ENCODE measurements around the gene CPD. TPM values are rescaled to one million over a fixed set of nuclear protein-coding genes. Genes with fewer than 3 reads are reported as not detected.
"Not testable (repeated sequence)": the region's sequence is repeated elsewhere in the genome, so short reads cannot be mapped to it uniquely, and the experiment has no call there.

The CPD gene
- total RNA-seq, 1 experiment from 2014 or later: 47.9 TPM

- no TSS peak for BruUV-seq (replicated peaks)
- no peaks in the 10 kb centered on the region for H3K4me1 Mint-ChIP-seq (ENCODE audit: insufficient read depth, unreplicated experiment)
- no peak overlapping the region for H3K27ac Mint-ChIP-seq (ENCODE audit: low read depth, unreplicated experiment)
- TF ChIP-seq CTCF (IDR thresholded peaks at IDR 0.05; ENCODE audit: unreplicated experiment): no peak
- CTCF ChIA-PET: no interaction called here
- intact Hi-C loops (cut with micrococcal nuclease): no loop called here
- no peak for DNase-seq (ENCODE audit: unreplicated experiment)
- H3K27me3 Mint-ChIP-seq (ENCODE audit: insufficient read depth, unreplicated experiment): no peaks in the 10 kb centered on the region
- POLR2A ChIA-PET: no interaction called here
- H3K4me3 Mint-ChIP-seq (ENCODE audit: unreplicated experiment): no peak overlapping the region
- H3K36me3 Mint-ChIP-seq (ENCODE audit: insufficient read depth, unreplicated experiment): peaks cover 52% of the 10 kb centered on the region
- H3K9me3 Mint-ChIP-seq (ENCODE audit: unreplicated experiment): no peaks in the 10 kb centered on the region
Observed at GRCh38 chr17:30449480-30449879, 70.8 kb downstream of the CPD start.

DNA sequence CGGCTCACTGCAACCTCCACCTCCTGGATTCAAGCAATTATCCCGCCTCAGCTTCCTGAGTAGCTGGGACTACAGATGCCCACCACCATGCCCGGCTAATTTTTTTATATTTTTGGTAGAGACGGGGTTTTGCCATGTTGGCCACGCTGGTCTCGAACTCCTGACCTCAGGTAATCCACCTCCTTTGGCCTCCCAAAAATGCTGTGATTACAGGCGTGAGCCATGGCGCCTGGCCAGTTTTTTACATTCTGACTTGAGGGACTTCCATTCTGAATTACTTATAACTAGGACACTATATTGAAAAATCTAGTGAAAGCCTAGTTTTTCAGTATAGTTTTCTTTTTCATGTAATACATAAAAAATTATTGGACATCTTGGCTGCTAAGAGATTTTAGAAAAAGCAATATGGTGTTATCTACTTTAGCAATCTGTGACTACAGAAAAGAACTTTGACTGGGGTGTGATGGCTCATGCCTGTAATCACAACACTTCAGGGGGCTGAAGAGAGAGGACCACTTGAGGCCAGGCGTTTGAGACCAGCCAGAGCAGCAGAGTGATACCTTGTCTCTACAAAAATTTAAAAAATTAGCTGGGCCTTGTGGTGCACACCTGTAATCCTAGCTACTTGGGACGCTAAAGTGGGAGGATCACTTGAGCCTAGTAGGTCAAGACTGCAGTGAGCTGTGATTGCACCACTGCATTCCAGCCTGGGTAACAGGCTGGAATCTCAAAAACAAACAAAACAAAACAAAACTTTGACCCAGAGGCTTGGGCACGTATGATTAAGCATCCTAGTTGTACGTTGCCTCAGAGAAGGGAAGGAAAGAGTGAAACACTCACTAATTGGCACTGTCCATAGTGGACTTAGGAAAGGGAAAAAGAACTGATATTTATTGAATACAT lies 71.6 kb downstream of the CPD start:
- no peak for TF ChIP-seq CTCF (IDR thresholded peaks at IDR 0.05; ENCODE audit: unreplicated experiment)
- DNase-seq (ENCODE audit: unreplicated experiment): peak; percentile 72
- no peak overlapping the region for H3K4me3 Mint-ChIP-seq (ENCODE audit: unreplicated experiment)
- ChIA-PET CTCF (interaction anchor here (0.6 kb wide), 2 partner anchors 11 to 22 kb away, joined by 3 read pairs; no protein-coding TSS in a partner anchor), POLR2A (interaction anchor here (0.6 to 1.1 kb wide), 2 partner anchors 11 to 61 kb away, joined by 3 read pairs; no protein-coding TSS in a partner anchor)
- H3K4me1 Mint-ChIP-seq (ENCODE audit: insufficient read depth, unreplicated experiment): no peaks in the 10 kb centered on the region
- no peaks in the 10 kb centered on the region for H3K9me3 Mint-ChIP-seq (ENCODE audit: unreplicated experiment)
- peak overlapping the region; percentile 16 for H3K27ac Mint-ChIP-seq (ENCODE audit: low read depth, unreplicated experiment)
- no peaks in the 10 kb centered on the region for H3K27me3 Mint-ChIP-seq (ENCODE audit: insufficient read depth, unreplicated experiment)
- peaks cover 48% of the 10 kb centered on the region for H3K36me3 Mint-ChIP-seq (ENCODE audit: insufficient read depth, unreplicated experiment)
- no TSS peak for BruUV-seq (replicated peaks)
- intact Hi-C loops (cut with micrococcal nuclease): no loop called here

DNA sequence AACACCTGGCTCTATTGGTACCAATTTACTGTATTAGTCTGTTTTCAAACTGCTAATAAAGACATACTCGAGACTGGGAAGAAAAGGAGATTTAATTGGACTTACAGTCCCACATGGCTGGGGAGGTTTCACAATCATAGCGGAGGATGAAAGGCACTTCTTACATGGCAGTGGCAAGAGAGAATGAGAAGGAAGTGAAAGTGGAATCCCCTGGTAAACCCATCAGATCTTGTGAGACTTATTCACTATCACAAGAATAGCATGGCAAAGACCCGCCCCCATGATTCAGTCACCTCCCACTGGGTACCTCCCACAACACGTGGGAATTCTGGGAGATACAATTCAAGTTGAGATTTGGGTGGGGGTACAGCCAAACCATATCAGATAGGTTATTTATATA lies 75.9 kb downstream of the CPD start:
- ChIA-PET CTCF (no interaction called here), POLR2A (interaction anchor here (1.7 kb wide), 1 partner anchor 9 kb away, joined by 3 read pairs; no protein-coding TSS in a partner anchor)
- H3K36me3 Mint-ChIP-seq (ENCODE audit: insufficient read depth, unreplicated experiment): peaks cover 60% of the 10 kb centered on the region
- TF ChIP-seq CTCF (IDR thresholded peaks at IDR 0.05; ENCODE audit: unreplicated experiment): no peak
- H3K4me1 Mint-ChIP-seq (ENCODE audit: insufficient read depth, unreplicated experiment): no peaks in the 10 kb centered on the region
- H3K27me3 Mint-ChIP-seq (ENCODE audit: insufficient read depth, unreplicated experiment): no peaks in the 10 kb centered on the region
- H3K4me3 Mint-ChIP-seq (ENCODE audit: unreplicated experiment): no peak overlapping the region
- intact Hi-C loops (cut with micrococcal nuclease): no loop called here
- no peak for DNase-seq (ENCODE audit: unreplicated experiment)
- no TSS peak for BruUV-seq (replicated peaks)
- no peaks in the 10 kb centered on the region for H3K9me3 Mint-ChIP-seq (ENCODE audit: unreplicated experiment)
- no peak overlapping the region for H3K27ac Mint-ChIP-seq (ENCODE audit: low read depth, unreplicated experiment)

- H3K4me3 Mint-ChIP-seq (ENCODE audit: unreplicated experiment): no peak overlapping the region
- intact Hi-C loops (cut with micrococcal nuclease): no loop called here
- ChIA-PET POLR2A (no interaction called here), CTCF (interaction anchor here (0.6 kb wide), 1 partner anchor 106 kb away, joined by 3 read pairs; no protein-coding TSS in a partner anchor)
- no TSS peak for BruUV-seq (replicated peaks)
- H3K9me3 Mint-ChIP-seq (ENCODE audit: unreplicated experiment): no peaks in the 10 kb centered on the region
- H3K4me1 Mint-ChIP-seq (ENCODE audit: insufficient read depth, unreplicated experiment): no peaks in the 10 kb centered on the region
- H3K27ac Mint-ChIP-seq (ENCODE audit: low read depth, unreplicated experiment): no peak overlapping the region
- TF ChIP-seq CTCF (IDR thresholded peaks at IDR 0.05; ENCODE audit: unreplicated experiment): no peak
- no peaks in the 10 kb centered on the region for H3K27me3 Mint-ChIP-seq (ENCODE audit: insufficient read depth, unreplicated experiment)
- no peak for DNase-seq (ENCODE audit: unreplicated experiment)
- peaks cover 43% of the 10 kb centered on the region for H3K36me3 Mint-ChIP-seq (ENCODE audit: insufficient read depth, unreplicated experiment)
Observed at GRCh38 chr17:30458371-30458770, 79.6 kb downstream of the CPD start.

GRCh38 chr17:30458797-30459413 lies 80.2 kb downstream of the CPD start:
- H3K4me3 Mint-ChIP-seq (ENCODE audit: unreplicated experiment); H3K4me1 Mint-ChIP-seq (ENCODE audit: insufficient read depth, unreplicated experiment); H3K27ac Mint-ChIP-seq (ENCODE audit: low read depth, unreplicated experiment); POLR2A ChIA-PET; BruUV-seq (replicated peaks); DNase-seq (ENCODE audit: unreplicated experiment); H3K9me3 Mint-ChIP-seq (ENCODE audit: unreplicated experiment); intact Hi-C loops (cut with micrococcal nuclease); H3K27me3 Mint-ChIP-seq (ENCODE audit: insufficient read depth, unreplicated experiment): not testable (repeated sequence)
- peaks cover 38% of the 10 kb centered on the region for H3K36me3 Mint-ChIP-seq (ENCODE audit: insufficient read depth, unreplicated experiment)
- CTCF ChIA-PET: interaction anchor here (0.6 kb wide), 1 partner anchor 106 kb away, joined by 3 read pairs; no protein-coding TSS in a partner anchor
